ENCODE measurements around the gene ARSK.

Gene ARSK

GRCh38 chr5:95562282-95562681 lies 7.4 kb downstream of the ARSK start:
- Histone ChIP-seq H3K9me3 (ENCODE audit: control insufficient read depth, low read length) (no peaks in the 10 kb centered on the region), H3K27ac (ENCODE audit: insufficient read depth, low read depth, low read length, poor library complexity, severe bottlenecking) (no peak overlapping the region), H3K36me3 (ENCODE audit: control insufficient read depth, insufficient read depth, low read length) (no peaks in the 10 kb centered on the region), H3K27me3 (ENCODE audit: control insufficient read depth, insufficient read depth, low read length, poor library complexity, severe bottlenecking) (no peaks in the 10 kb centered on the region), H3K4me1 (ENCODE audit: control insufficient read depth, insufficient read depth, low read length) (no peaks in the 10 kb centered on the region), H3K4me3 (ENCODE audit: insufficient read depth, low read depth, low read length) (no peak overlapping the region)
- 94 to 100% methylated on average over 1 of the region's 1 CpG for WGBS, 2 experiments

GRCh38 chr5:95563367-95563766 lies 8.5 kb downstream of the ARSK start:
- H3K27me3 ChIP-seq (ENCODE audit: control insufficient read depth, insufficient read depth, low read length, poor library complexity, severe bottlenecking) = no peaks in the 10 kb centered on the region
- no peak overlapping the region for H3K4me3 ChIP-seq (ENCODE audit: insufficient read depth, low read depth, low read length)
- no peaks in the 10 kb centered on the region for H3K36me3 ChIP-seq (ENCODE audit: control insufficient read depth, insufficient read depth, low read length)
- no peaks in the 10 kb centered on the region for H3K9me3 ChIP-seq (ENCODE audit: control insufficient read depth, low read length)
- H3K27ac ChIP-seq (ENCODE audit: insufficient read depth, low read depth, low read length, poor library complexity, severe bottlenecking) = no peak overlapping the region
- no peaks in the 10 kb centered on the region for H3K4me1 ChIP-seq (ENCODE audit: control insufficient read depth, insufficient read depth, low read length)
- 92% methylated on average over 5 of the region's 5 CpGs for WGBS, 2 experiments

GRCh38 chr5:95564450-95564849 lies 9.5 kb downstream of the ARSK start:
- H3K4me1 ChIP-seq (ENCODE audit: control insufficient read depth, insufficient read depth, low read length) = no peaks in the 10 kb centered on the region
- no peaks in the 10 kb centered on the region for H3K36me3 ChIP-seq (ENCODE audit: control insufficient read depth, insufficient read depth, low read length)
- no peaks in the 10 kb centered on the region for H3K27me3 ChIP-seq (ENCODE audit: control insufficient read depth, insufficient read depth, low read length, poor library complexity, severe bottlenecking)
- no peak overlapping the region for H3K4me3 ChIP-seq (ENCODE audit: insufficient read depth, low read depth, low read length)
- no peak overlapping the region for H3K27ac ChIP-seq (ENCODE audit: insufficient read depth, low read depth, low read length, poor library complexity, severe bottlenecking)
- 87 to 91% methylated on average over 4 of the region's 4 CpGs for WGBS, 2 experiments
- H3K9me3 ChIP-seq (ENCODE audit: control insufficient read depth, low read length) = no peaks in the 10 kb centered on the region

GRCh38 chr5:95565280-95565920 lies 10.5 kb downstream of the ARSK start:
- no peaks in the 10 kb centered on the region for H3K9me3 ChIP-seq (ENCODE audit: control insufficient read depth, low read length)
- no peak overlapping the region for H3K4me3 ChIP-seq (ENCODE audit: insufficient read depth, low read depth, low read length)
- no peak overlapping the region for H3K27ac ChIP-seq (ENCODE audit: insufficient read depth, low read depth, low read length, poor library complexity, severe bottlenecking)
- no peaks in the 10 kb centered on the region for H3K36me3 ChIP-seq (ENCODE audit: control insufficient read depth, insufficient read depth, low read length)
- no peaks in the 10 kb centered on the region for H3K4me1 ChIP-seq (ENCODE audit: control insufficient read depth, insufficient read depth, low read length)
- WGBS, 2 experiments = 91 to 92% methylated on average over 3 to 4 of the region's 4 CpGs
- no peaks in the 10 kb centered on the region for H3K27me3 ChIP-seq (ENCODE audit: control insufficient read depth, insufficient read depth, low read length, poor library complexity, severe bottlenecking)

GRCh38 chr5:95572016-95572415 lies 17.1 kb downstream of the ARSK start:
- H3K9me3 ChIP-seq (ENCODE audit: control insufficient read depth, low read length) = no peaks in the 10 kb centered on the region
- peaks cover 4% of the 10 kb centered on the region for H3K36me3 ChIP-seq (ENCODE audit: control insufficient read depth, insufficient read depth, low read length)
- H3K27ac ChIP-seq (ENCODE audit: insufficient read depth, low read depth, low read length, poor library complexity, severe bottlenecking) = no peak overlapping the region
- no peak overlapping the region for H3K4me3 ChIP-seq (ENCODE audit: insufficient read depth, low read depth, low read length)
- no peaks in the 10 kb centered on the region for H3K27me3 ChIP-seq (ENCODE audit: control insufficient read depth, insufficient read depth, low read length, poor library complexity, severe bottlenecking)
- 86% methylated on average over 2 of the region's 2 CpGs; no CpG with 5 or more reads in 1 of the 2 experiments for whole genome bisulfite sequencing, 2 experiments
- no peaks in the 10 kb centered on the region for H3K4me1 ChIP-seq (ENCODE audit: control insufficient read depth, insufficient read depth, low read length)

- H3K36me3 ChIP-seq (ENCODE audit: control insufficient read depth, insufficient read depth, low read length) = no peaks in the 10 kb centered on the region
- 92% methylated on average over 2 of the region's 2 CpGs; no CpG with 5 or more reads in 1 of the 2 experiments for WGBS, 2 experiments
- H3K27me3 ChIP-seq (ENCODE audit: control insufficient read depth, insufficient read depth, low read length, poor library complexity, severe bottlenecking) = no peaks in the 10 kb centered on the region
- no peaks in the 10 kb centered on the region for H3K9me3 ChIP-seq (ENCODE audit: control insufficient read depth, low read length)
- H3K4me3 ChIP-seq (ENCODE audit: insufficient read depth, low read depth, low read length) = no peak overlapping the region
- H3K4me1 ChIP-seq (ENCODE audit: control insufficient read depth, insufficient read depth, low read length) = no peaks in the 10 kb centered on the region
- H3K27ac ChIP-seq (ENCODE audit: insufficient read depth, low read depth, low read length, poor library complexity, severe bottlenecking) = no peak overlapping the region
Observed at GRCh38 chr5:95581576-95581975, 26.7 kb downstream of the ARSK start.

- Histone ChIP-seq H3K27ac (ENCODE audit: insufficient read depth, low read depth, low read length, poor library complexity, severe bottlenecking) (no peak overlapping the region), H3K4me3 (ENCODE audit: insufficient read depth, low read depth, low read length) (no peak overlapping the region), H3K36me3 (ENCODE audit: control insufficient read depth, insufficient read depth, low read length) (no peaks in the 10 kb centered on the region), H3K4me1 (ENCODE audit: control insufficient read depth, insufficient read depth, low read length) (no peaks in the 10 kb centered on the region), H3K9me3 (ENCODE audit: control insufficient read depth, low read length) (no peaks in the 10 kb centered on the region), H3K27me3 (ENCODE audit: control insufficient read depth, insufficient read depth, low read length, poor library complexity, severe bottlenecking) (no peaks in the 10 kb centered on the region)
- 96 to 100% methylated on average over 1 of the region's 1 CpG for WGBS, 2 experiments
Observed at GRCh38 chr5:95583992-95584391, 29.1 kb downstream of the ARSK start.

- Histone ChIP-seq H3K27me3 (ENCODE audit: control insufficient read depth, insufficient read depth, low read length, poor library complexity, severe bottlenecking) (no peaks in the 10 kb centered on the region), H3K36me3 (ENCODE audit: control insufficient read depth, insufficient read depth, low read length) (no peaks in the 10 kb centered on the region), H3K27ac (ENCODE audit: insufficient read depth, low read depth, low read length, poor library complexity, severe bottlenecking) (no peak overlapping the region), H3K4me3 (ENCODE audit: insufficient read depth, low read depth, low read length) (no peak overlapping the region), H3K4me1 (ENCODE audit: control insufficient read depth, insufficient read depth, low read length) (peaks cover 3% of the 10 kb centered on the region), H3K9me3 (ENCODE audit: control insufficient read depth, low read length) (no peaks in the 10 kb centered on the region)
- WGBS, 2 experiments = 100% methylated on average over 1 of the region's 1 CpG
Observed at GRCh38 chr5:95590880-95591279, 36.0 kb downstream of the ARSK start.

- WGBS, 2 experiments = 97 to 98% methylated on average over 4 to 5 of the region's 5 CpGs
- H3K4me1 ChIP-seq (ENCODE audit: control insufficient read depth, insufficient read depth, low read length) = peaks cover 3% of the 10 kb centered on the region
- H3K4me3 ChIP-seq (ENCODE audit: insufficient read depth, low read depth, low read length) = no peak overlapping the region
- H3K27me3 ChIP-seq (ENCODE audit: control insufficient read depth, insufficient read depth, low read length, poor library complexity, severe bottlenecking) = no peaks in the 10 kb centered on the region
- no peaks in the 10 kb centered on the region for H3K9me3 ChIP-seq (ENCODE audit: control insufficient read depth, low read length)
- H3K27ac ChIP-seq (ENCODE audit: insufficient read depth, low read depth, low read length, poor library complexity, severe bottlenecking) = no peak overlapping the region
- no peaks in the 10 kb centered on the region for H3K36me3 ChIP-seq (ENCODE audit: control insufficient read depth, insufficient read depth, low read length)
Observed at GRCh38 chr5:95591490-95591901, 36.6 kb downstream of the ARSK start.

- Histone ChIP-seq H3K9me3 (ENCODE audit: control insufficient read depth, low read length) (no peaks in the 10 kb centered on the region), H3K36me3 (ENCODE audit: control insufficient read depth, insufficient read depth, low read length) (no peaks in the 10 kb centered on the region), H3K4me3 (ENCODE audit: insufficient read depth, low read depth, low read length) (no peak overlapping the region), H3K27me3 (ENCODE audit: control insufficient read depth, insufficient read depth, low read length, poor library complexity, severe bottlenecking) (no peaks in the 10 kb centered on the region), H3K27ac (ENCODE audit: insufficient read depth, low read depth, low read length, poor library complexity, severe bottlenecking) (no peak overlapping the region), H3K4me1 (ENCODE audit: control insufficient read depth, insufficient read depth, low read length) (no peaks in the 10 kb centered on the region)
- WGBS, 2 experiments = 88 to 97% methylated on average over 2 to 3 of the region's 3 CpGs
Observed at GRCh38 chr5:95595289-95595931, 40.5 kb downstream of the ARSK start.

Data from ectodermal cell (in vitro differentiated cells).